MG63 (cell line): ENCODE measurements around the gene KLK13. TPM values are rescaled to one million over a fixed set of nuclear protein-coding genes. Genes with fewer than 3 reads are reported as not detected.

ENCODE experiments used
- DNase-seq: peaks from one replicate; pipeline ENCODE4 v3.0.0-alpha.2; 2020
- H3K27me3 ChIP-seq: fragments of 250-450 bp; sonication (Bioruptor Pico); 2 replicates; pipeline ENCODE4 v1.5.1; 2020; ENCODE audit warnings: mild to moderate bottlenecking, moderate library complexity
- H3K36me3 ChIP-seq: fragments of 250-450 bp; sonication (Bioruptor Pico); 2 replicates; pipeline ENCODE4 v1.5.1; 2020; ENCODE audit warnings: mild to moderate bottlenecking, moderate library complexity
- H3K4me3 ChIP-seq: fragments of 250-450 bp; sonication (Bioruptor Pico); 2 replicates; pipeline ENCODE4 v1.5.1; 2020; ENCODE audit warnings: mild to moderate bottlenecking, moderate library complexity
- H3K9me3 ChIP-seq: fragments of 250-450 bp; sonication (Bioruptor Pico); 2 replicates; pipeline ENCODE4 v1.5.1; 2020; ENCODE audit warnings: mild to moderate bottlenecking, moderate library complexity
- total RNA-seq: library from RNA; depleted of rRNA; stranded (reverse); fragments of >200 nt; shearing (Covaris generic); gene quantifications from 2 replicates; pipeline ENCODE4 v1.2.3, GENCODE V29; 2014; ENCODE audit warnings: low replicate concordance; rRNA removed

KLK13 gene, protein sequence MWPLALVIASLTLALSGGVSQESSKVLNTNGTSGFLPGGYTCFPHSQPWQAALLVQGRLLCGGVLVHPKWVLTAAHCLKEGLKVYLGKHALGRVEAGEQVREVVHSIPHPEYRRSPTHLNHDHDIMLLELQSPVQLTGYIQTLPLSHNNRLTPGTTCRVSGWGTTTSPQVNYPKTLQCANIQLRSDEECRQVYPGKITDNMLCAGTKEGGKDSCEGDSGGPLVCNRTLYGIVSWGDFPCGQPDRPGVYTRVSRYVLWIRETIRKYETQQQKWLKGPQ
- not detected in 2 replicates for total RNA-seq

DNA sequence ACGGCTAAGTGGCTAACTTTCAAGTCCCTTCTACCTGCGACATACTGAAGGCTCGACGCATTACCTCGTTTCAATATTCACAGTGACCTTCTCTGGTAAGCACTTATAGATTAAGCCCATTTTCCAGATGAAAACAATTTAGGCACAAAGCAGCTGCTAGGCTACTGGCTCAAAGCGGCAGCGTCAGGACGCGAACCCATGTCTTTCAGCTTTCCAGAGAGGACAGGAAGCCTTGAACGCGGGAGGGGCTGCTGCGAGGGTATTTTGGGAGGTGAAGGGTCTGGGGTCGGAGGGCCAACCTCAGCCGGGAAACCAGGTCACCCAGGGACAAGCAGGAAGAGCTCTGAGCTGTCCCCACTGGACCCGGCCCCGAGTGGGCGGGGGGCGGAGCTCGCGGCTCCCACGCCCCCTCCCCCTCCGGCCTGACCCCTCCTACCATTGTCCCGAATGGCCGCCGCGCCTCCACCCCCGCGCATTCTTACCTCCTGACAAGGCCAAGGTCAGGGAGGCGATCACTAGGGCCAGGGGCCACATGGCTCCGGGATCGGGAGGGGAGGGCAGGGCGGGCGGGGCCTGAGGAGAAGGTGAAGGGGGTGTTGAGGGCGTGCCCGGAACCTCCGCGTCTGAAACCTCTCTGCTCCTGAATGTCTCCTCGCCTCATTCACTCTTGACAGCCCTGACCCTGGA lies at the start of gene KLK13:
Gene KLK13, minus strand, starts transcription at position 559 of the 687 bp plus-strand sequence. Its CDS starts 25 bp downstream, at position 534.
- Histone ChIP-seq H3K36me3 (no peaks in the 10 kb centered on the region), H3K27me3 (peaks cover 10% of the 10 kb centered on the region; the same call in 1 of the 2 replicates), H3K4me3 (peak within 1 kb of the TSS; percentile 25), H3K9me3 (no peaks in the 10 kb centered on the region)
- peak; percentile 86 for DNase-seq

DNA sequence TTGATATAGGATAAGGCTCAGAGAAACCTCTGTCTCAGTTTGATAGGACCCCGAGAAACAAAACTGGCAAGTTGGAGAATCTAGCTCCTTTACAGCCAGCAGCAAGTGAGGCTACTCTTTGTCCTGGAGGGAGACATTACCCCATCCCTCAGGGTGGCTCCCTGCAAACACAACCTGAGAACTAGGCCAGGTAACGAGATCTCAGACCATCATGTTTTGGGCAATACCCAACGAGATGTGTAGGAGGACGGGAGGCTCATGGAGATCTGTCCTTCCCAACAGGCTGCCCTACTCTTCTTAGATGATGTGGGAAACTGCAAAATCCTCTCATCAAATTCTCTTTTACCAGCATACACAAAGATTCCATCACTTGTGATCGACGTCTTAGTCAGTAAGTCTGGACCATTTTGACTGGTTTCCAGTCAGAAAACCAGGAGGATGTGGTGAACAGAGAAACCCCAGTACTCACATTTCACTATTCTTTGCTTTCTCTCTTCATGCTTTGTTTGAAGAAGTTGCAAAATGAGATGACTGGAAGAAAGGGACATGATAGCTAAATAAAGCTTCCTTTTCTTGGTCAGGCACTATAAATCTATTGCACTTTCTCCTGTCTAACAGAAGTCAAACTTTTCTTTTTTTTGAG lies 49.3 kb upstream of the KLK13 start:
- H3K27me3 ChIP-seq, result peaks cover 61% of the 10 kb centered on the region
- H3K36me3 ChIP-seq, result no peaks in the 10 kb centered on the region
- DNase-seq, result no peak

DNA sequence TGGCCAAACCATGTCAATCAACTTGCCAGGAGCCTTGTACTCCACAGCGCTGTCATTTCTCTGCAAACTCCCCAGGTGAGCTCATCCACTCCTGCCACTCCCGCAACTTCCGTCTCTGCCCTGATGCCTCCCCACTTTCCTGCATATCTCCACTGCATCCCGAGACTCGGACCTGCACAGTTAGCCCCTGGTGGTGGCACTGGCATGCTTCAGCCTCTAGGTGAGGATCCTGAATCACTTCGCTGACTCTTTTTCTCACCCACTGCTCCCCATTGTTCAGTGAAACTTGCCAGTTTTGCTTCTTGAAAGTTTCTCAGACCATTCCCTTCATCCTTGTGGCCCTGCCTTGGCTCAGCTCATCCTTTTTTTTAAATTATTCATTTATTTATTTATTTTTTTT lies 46.7 kb upstream of the KLK13 start:
- Histone ChIP-seq H3K9me3 (no peaks in the 10 kb centered on the region), H3K4me3 (no peak overlapping the region), H3K27me3 (peaks cover 43% of the 10 kb centered on the region), H3K36me3 (peaks cover 12% of the 10 kb centered on the region)
- DNase-seq, result peak; percentile 18

More for the DNA sequence above, 49.3 kb upstream of the KLK13 start:
- H3K9me3 ChIP-seq, result no peaks in the 10 kb centered on the region
- no peak overlapping the region for H3K4me3 ChIP-seq

DNA sequence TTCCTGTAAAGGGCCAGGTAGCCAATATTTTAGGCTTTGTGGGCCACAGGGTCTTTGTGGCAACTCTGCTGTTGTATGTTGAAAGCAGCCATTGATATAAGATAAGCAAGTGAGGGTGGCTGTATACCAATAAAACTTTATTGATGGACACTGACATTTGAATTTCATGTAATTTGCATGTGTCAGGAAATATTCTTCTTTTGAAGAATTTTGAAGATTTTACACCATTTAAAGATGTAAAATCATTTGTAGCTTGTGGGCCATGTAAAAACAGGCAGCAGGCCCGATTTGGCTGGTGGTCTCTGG lies 45.7 kb upstream of the KLK13 start:
- DNase-seq, result no peak
- Histone ChIP-seq H3K9me3 (no peaks in the 10 kb centered on the region), H3K27me3 (peaks cover 33% of the 10 kb centered on the region), H3K4me3 (no peak overlapping the region), H3K36me3 (peaks cover 16% of the 10 kb centered on the region)

DNA sequence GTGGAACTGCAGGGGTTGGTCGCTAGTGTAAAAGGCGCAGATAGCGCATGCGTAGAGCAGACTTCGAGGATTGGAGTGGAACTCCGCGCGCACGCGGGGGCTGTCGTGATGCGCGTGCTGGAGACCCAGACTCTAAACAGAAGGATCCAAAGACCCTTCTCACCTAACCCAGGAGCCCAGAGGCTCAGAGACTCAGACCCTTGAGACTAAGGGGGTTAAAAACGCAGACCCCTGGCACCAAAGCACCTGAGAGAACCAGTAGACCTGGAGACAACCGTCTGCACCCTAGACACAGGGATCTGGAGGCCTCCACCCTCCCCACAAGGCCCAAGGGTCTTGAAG lies 43.9 kb upstream of the KLK13 start:
- peak overlapping the region; percentile 71 for H3K4me3 ChIP-seq
- no peak for DNase-seq
- H3K36me3 ChIP-seq, result peaks cover 28% of the 10 kb centered on the region

DNA sequence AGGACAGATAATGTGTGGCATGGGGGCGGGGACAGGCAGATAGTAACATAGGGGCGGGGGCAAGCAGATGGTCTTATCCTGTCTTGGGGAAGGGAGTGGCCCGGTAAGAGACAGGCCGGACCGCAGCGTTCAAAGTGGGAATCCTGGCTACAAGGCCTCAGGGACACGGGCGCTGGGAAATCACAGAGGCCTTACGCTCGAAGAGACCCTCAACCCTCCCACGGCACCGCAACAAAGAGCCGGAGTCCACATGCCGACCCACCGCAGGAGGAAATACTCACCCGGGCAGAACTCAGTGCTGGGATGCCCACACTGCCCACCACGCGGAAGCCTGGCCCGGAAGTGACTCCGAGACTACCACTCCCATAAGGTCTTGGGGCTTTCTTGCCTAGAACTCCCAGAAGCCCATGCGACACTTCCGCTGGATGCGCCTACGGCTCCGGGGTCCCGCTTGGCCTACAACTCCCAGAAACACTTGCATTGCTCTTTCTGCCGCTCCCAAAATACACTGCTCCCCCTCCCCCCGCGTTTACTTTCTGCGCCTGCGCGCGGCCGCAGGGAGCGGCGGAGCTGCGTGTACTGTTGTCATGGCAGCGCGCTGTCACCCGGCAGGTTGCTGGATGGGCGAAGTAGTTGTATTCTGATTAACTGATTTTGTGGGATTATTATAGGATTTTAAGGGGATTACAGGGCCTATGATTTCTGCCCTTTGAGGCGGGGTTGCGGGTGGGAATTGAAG lies 43.3 kb upstream of the KLK13 start, which contains the start of gene CTU1:
Gene CTU1, minus strand, starts transcription at position 344 of the 739 bp plus-strand sequence. CDS start 3,840 bp downstream, outside the sequence.
- Histone ChIP-seq H3K4me3 (peak within 1 kb of the TSS; percentile 71), H3K9me3 (no peaks in the 10 kb centered on the region), H3K27me3 (peaks cover 18% of the 10 kb centered on the region), H3K36me3 (peaks cover 32% of the 10 kb centered on the region)
- peak; percentile 100 for DNase-seq

More for the DNA sequence above, 43.9 kb upstream of the KLK13 start:
- Histone ChIP-seq H3K27me3 (peaks cover 19% of the 10 kb centered on the region), H3K9me3 (no peaks in the 10 kb centered on the region)

DNA sequence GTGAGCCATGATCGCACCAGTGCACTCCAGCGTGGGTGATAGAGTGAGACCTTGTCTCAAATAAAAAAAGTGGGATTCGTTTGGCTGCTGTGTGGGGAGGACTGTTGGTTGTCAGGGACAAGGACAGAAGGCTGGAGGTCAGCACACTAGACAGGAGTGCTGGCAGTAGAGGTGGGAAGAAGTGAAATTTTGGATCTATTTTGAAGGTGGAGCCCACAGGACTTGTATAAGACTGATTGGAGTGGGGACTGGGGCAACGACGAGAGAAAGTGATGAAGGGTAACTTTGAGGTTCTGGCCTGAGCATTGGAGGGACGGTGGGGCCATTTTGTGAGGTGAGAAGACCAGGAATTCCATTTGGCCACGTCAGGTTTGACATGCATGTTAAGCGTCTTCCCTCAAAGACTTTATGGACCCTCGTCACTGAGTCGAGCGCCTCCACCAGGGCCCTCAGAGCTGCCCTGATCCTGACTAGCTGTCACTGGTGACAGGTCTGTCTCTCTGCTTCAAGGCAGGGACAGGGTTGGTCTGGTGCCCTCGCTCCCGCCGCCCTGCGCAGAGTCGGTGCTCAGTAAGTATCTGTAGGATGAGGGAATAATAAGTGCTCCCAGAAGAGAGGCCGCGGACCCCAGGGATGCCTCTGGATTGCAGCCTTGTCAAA lies 42.6 kb upstream of the KLK13 start:
- peaks cover 39% of the 10 kb centered on the region for H3K36me3 ChIP-seq
- peak; percentile 39 for DNase-seq
- no peaks in the 10 kb centered on the region for H3K9me3 ChIP-seq
- H3K4me3 ChIP-seq, result peak overlapping the region; percentile 71
- H3K27me3 ChIP-seq, result peaks cover 11% of the 10 kb centered on the region

DNA sequence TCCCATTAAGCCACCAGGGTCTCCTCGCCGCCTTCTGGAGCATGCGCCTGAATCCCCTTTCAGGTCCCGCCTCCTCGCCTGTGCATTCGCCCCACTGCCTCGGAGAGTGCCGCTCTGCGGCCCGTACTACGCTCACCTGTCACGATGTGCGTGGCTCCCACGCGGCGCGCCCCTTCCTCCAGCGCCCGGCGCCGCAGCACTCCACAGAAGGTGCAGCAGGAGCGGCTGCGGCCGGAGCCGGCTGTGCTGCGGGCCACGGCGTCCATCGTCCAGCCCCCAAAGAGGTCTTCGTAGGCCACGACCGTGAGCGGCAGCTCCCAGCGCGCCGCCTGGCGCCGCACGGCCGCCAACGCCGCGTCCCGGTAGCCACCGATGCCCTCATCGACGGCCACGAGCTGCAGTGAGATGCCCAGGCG lies 39.0 kb upstream of the KLK13 start:
- no peak for DNase-seq
- peaks cover 59% of the 10 kb centered on the region for H3K36me3 ChIP-seq
- H3K27me3 ChIP-seq, result no peaks in the 10 kb centered on the region
- H3K9me3 ChIP-seq, result no peaks in the 10 kb centered on the region
- no peak overlapping the region for H3K4me3 ChIP-seq

DNA sequence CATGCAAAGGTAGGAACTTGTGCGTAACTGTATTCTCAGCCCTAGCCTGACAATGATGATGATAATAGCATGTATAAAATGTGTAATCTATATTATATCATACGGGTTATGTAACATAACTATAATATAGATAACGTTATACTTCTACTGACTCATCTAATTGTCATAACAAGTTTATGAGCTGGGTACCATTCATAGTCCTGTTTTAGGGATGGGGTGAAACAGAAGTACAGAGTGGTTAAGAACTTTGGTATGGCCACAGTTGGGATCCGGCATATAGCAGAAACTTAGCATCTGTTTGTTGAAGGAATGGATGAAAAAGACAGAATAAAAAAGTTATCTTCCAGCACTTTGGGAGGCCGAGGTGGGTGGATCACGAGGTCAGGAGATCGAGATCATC lies 38.1 kb upstream of the KLK13 start:
- DNase-seq, result no peak
- Histone ChIP-seq H3K4me3 (no peak overlapping the region), H3K9me3 (no peaks in the 10 kb centered on the region), H3K36me3 (peaks cover 59% of the 10 kb centered on the region), H3K27me3 (no peaks in the 10 kb centered on the region)

DNA sequence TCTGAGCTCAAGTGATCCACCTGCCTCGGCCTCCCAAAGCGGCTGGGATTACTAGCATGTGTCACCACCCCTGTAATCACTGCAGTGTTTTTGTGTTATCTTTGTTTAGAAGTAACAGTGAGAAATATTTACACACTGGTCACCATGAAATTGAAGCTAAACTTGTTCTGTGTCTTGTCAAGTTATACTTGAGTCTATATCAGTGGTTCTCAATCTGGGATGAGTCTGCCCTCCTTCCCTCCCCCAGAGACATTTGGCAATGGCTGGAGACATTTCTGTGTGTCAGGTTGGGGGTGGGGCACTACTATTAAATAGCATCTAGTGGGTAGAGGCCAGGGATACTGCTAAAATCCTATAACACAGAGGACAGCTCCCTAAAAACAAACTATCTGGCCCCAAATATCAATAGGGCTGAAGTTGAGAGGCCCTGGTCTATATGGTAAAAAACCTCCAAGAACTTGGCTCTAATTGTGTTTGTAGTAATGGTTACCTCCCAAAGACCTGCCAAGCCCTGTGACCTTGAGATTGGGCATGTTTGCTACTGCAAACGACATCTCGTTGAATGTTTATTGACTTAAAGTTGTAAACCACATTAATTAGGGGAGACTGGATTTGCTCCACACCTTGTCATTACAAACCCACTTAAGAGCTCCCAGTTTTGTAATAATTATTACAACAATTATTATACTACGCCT lies 36.4 kb upstream of the KLK13 start:
- H3K36me3 ChIP-seq, result peaks cover 50% of the 10 kb centered on the region
- no peak for DNase-seq
- H3K27me3 ChIP-seq, result no peaks in the 10 kb centered on the region

DNA sequence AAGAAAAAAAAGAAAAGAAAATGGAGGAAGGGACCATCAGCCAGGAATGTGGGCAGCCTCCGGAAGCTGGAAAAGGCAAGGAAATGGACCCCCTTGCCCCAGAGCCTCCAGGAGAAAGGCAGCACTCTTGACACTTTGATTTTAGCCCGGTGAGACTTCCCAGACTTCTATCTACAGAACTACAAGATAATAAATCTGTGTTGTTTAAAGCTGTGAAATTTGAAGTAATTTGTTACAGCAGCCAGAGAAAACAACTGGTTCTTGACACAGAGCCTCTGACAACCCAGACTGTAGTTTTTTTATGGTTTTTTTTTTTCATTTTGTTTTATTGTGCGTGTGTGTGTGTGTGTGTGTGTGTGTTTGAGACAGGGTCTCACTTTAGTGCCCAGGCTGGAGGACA lies 35.7 kb upstream of the KLK13 start:
- Histone ChIP-seq H3K4me3 (no peak overlapping the region), H3K27me3 (no peaks in the 10 kb centered on the region), H3K9me3 (no peaks in the 10 kb centered on the region), H3K36me3 (peaks cover 50% of the 10 kb centered on the region)
- DNase-seq, result no peak

More for the DNA sequence above, 36.4 kb upstream of the KLK13 start:
- Histone ChIP-seq H3K4me3 (no peak overlapping the region), H3K9me3 (no peaks in the 10 kb centered on the region)

DNA sequence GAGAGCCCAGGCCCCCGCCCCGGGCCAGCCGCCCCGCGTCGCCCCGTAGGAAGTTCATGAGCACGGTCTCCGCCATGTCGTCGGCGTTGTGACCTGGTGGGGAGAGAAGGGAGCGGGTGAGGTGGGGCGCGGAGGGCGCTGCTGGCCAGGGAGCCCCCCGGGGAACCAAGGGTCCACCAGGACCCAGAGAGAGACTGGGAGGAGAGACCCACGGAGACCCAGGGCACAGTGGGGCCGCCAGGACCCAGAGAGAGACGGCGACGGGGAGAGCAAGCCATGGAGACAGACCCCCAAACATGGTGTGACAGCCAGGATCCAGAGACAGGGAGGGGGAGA lies 34.1 kb upstream of the KLK13 start:
- H3K27me3 ChIP-seq, result no peaks in the 10 kb centered on the region
- peaks cover 40% of the 10 kb centered on the region for H3K36me3 ChIP-seq
- no peak overlapping the region for H3K4me3 ChIP-seq
- H3K9me3 ChIP-seq, result no peaks in the 10 kb centered on the region
- DNase-seq, result no peak

DNA sequence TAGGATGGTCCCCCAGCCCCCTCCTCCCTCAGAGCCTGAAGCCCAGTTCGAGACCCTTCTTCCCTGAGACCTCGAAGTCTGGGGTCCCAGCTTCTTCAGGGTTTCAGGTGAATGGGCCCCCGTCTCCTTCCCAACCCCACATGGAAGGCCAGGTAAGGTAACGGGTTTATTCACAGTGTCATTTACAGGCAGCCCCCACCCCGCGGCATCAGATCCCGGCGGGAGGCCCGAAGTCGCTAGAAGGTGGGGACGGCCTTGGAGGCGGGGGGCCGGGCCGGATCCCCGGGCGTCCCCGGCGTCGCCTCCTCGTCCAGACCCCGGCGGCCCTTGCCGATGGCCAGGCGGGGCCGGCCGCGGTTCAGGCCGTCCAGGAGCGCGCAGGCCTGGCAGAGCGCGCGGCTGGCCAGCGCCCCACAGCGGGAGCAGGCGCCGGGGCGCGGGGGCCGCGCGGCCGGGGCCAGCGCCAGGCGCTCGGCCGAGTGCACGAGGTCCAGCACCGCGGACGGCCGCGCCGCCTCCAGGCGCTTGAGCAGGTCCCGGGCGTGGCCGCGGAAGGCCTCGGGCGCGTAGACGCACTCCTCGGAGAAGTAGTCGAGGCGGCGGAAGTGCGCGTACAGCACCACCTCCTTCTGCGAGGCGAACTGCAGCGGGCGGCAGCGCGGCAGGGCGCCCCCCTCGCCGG lies 33.6 kb upstream of the KLK13 start:
- DNase-seq, result no peak
- no peaks in the 10 kb centered on the region for H3K9me3 ChIP-seq

DNA sequence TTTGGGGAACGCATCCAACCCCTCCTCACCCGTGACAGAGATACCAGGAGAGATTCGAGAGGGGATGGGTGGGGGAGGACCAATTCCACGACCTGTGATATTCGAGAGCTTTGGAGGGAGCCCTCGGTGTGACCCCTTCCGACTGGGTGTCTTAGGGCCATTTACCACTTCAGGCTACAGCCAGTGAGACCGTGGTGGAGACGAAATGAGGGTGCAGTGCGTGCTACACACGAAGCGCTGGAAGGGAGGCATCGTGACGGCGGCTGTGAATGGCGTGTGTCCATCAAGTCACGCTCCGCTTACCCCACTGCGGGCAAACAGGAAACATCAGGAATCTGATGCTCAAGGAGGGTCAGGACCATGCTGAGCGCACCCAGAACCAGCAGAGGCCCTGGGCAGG lies 32.9 kb upstream of the KLK13 start:
- H3K27me3 ChIP-seq, result no peaks in the 10 kb centered on the region
- no peak for DNase-seq
- no peaks in the 10 kb centered on the region for H3K9me3 ChIP-seq
- peaks cover 31% of the 10 kb centered on the region for H3K36me3 ChIP-seq
- H3K4me3 ChIP-seq, result no peak overlapping the region

More for the DNA sequence above, 33.6 kb upstream of the KLK13 start:
- Histone ChIP-seq H3K27me3 (no peaks in the 10 kb centered on the region), H3K36me3 (peaks cover 37% of the 10 kb centered on the region), H3K4me3 (no peak overlapping the region)

DNA sequence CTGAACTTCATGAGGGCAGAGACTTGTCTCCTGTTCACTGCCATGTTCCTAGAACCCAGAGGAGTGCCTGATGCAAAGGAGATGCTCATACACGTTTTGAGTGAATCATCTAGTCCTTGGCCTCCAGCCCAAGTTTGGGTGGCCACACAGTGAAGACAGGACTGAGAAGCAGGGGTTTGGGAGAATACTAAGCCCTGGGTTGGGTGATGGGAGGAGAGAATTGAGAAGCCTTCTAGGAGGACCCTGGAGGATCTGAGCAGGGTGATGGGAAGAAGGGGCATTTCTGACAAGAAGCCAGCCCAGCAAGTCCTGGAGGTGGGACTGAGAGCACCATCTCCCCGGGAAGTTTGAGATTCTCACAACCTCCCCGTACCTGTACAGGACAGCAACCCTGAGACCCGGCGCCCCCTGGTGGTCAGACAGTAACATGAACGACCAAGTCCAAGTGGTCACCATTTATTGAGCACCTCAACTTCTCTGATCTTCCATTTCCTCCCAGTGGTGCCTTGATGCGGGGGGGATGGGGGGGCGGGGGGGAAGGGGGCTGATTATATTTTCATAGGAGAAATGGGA lies 32.4 kb upstream of the KLK13 start:
- Histone ChIP-seq H3K4me3 (no peak overlapping the region), H3K9me3 (no peaks in the 10 kb centered on the region), H3K27me3 (no peaks in the 10 kb centered on the region), H3K36me3 (peaks cover 26% of the 10 kb centered on the region)
- DNase-seq, result peak; percentile 62
